GM21526 (cell line): Measurements from ENCODE around the gene FOXD4L6.
"Not testable (repeated sequence)": the region's sequence is repeated elsewhere in the genome, so short reads cannot be mapped to it uniquely, and the experiment has no call there.

Source experiments
- ATAC-seq: cut with Tn5 transposase; IDR thresholded peaks from one replicate; pipeline ENCODE4 v1.9.1; 2021; ENCODE audit warnings: moderate library complexity; ENCODE audit not compliant: unreplicated experiment, low FRiP score

Gene FOXD4L6

DNA sequence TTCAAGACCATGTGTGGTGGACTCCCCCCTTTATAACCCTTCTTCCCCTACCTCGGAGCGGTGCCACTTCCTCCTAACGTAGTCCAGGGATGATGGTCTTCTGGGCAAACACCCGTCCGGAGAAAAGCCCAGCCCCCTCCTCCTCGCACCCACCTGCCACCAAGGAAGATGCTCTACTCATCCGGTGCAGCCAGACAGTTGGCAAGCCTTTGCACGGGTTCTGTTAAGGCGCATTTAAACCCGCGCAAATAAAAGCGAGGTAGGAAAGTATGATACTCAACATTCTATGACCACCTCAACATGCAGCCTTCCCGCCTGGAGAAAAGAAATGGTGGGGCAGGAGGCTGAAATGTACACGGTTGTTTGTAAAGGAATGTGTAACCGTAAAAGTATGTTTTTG lies at the start of gene FOXD4L6:
FOXD4L6 (minus strand) TSS at position 101 of the 400 bp plus-strand sequence. CDS start 298 bp downstream, outside the sequence.
- not testable (repeated sequence) for ATAC-seq

- not testable (repeated sequence) for ATAC-seq
These were observed 46.5 kb upstream of the FOXD4L6 start for GRCh38 chr9:41174994-41175393.

DNA sequence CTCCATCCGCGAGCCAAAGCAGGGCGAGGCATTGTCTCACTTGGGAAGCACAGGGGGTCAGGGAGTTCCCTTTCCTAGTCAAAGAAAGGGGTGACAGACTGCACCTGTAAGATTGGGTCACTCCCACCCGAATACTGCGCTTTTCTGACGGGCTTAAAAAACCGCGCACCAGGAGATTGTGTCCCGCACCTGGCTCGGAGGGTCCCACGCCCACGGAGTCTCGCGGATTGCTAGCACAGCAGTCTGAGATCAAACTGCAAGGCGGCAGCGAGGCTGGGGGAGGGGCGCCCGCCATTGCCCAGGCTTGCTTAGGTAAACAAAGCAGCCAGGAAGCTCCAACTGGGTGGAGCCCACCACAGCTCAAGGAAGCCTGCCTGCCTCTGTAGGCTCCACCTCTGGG lies 21.6 kb upstream of the FOXD4L6 start:
- not testable (repeated sequence) for ATAC-seq

GRCh38 chr9:41141878-41142277 lies 13.4 kb upstream of the FOXD4L6 start:
- ATAC-seq, result not testable (repeated sequence)

DNA sequence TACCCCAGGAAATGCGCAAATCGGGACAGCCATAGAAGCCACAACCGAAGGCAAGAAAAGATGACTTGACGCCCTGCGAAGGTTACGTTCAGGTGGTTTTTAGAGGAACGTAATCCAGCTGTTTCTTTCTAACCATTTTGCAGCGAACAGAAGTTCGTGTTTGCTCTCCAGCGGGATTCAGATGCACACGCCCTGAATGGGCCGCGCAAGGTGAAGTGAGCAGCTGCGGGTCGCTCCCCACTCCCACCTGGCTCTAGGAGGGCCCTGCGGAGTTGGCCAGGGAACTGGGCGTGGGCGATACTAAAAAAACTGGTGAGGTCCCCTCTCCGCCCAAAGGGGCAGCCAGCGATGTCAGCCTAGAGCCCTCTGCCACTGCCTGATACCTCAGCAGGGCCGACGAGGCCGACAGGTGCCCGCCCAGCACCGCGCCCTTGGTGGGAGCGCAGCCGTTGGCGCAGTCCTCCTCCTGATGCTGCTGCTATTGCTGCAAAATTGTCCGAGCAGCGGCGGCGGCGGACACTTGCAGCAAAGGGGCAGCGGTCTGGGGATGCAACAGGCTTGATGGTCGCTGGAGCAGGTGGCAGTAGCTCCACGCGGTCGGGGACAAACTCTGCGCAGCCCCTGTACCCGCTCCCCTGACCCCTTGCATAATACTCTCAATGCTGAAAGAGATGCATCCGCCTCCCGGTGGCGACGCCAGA lies 1.6 kb downstream of the FOXD4L6 start:
- not testable (repeated sequence) for ATAC-seq

GRCh38 chr9:41125936-41126335 lies 2.5 kb downstream of the FOXD4L6 start:
- ATAC-seq, result not testable (repeated sequence)

- not testable (repeated sequence) for ATAC-seq
These were observed 3.3 kb downstream of the FOXD4L6 start for GRCh38 chr9:41125109-41125658.

DNA sequence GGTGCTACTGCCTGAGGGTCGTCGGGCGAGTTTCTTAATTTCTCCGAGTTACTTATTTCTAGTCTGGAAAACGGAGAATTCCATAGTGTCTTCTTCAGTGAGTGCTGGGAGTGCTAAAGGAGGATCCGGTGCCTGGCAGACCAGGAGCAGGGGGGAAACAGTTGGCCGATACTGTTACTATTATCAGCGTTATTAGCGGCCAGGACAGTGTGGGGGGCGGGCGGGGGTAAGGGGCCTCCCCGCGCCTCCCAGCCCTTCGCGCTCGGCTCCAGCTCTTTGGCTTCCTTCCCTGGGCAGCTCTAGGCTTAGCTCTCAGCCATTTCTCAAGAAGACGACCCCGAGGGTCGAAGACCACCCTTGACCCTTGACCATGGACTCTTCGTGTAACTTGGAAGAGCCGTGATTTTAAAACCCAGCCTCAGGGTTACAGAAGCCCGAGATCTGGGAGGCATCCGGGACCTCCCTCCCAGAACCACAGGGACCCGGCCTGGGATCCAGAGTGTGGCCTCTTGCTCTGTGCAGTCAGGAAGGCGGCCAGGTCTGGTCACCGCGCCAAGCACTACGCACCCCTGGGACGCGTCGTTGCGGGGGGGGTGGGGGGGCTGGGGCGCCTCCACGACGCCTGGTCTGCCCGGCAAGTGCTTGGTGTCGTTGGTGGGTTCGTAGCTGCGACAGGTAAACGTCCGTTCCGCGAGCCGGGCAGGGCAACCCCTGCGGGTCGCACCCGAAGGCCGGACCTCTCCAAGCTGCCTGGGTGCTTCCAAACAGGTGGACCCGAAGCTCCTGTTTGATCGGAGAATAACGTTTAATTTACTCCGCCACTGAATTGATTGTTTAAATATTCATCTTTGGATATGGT lies 4.0 kb downstream of the FOXD4L6 start:
- ATAC-seq, result not testable (repeated sequence)

GRCh38 chr9:41123812-41124211 lies 4.7 kb downstream of the FOXD4L6 start:
- not testable (repeated sequence) for ATAC-seq

- not testable (repeated sequence) for ATAC-seq
These were observed 5.1 kb downstream of the FOXD4L6 start for GRCh38 chr9:41123396-41123795.

DNA sequence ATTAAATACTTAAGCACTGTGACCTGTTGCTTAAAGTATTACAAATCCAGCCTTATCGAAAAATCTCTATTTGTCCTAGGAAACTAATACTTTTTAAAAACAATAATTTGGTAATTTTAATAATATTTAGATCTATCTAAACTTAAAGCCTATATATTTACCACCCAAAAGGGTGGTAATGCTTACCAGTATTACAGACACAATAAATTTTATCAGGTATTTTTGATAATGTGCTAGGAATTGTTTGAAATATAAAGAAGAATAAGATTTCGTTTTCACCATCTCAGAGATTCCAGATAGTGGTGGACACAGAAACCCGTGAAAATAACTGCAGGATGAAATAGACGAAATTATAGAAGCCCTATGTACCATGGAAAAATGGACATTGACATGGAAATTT lies 7.8 kb downstream of the FOXD4L6 start:
- not testable (repeated sequence) for ATAC-seq

DNA sequence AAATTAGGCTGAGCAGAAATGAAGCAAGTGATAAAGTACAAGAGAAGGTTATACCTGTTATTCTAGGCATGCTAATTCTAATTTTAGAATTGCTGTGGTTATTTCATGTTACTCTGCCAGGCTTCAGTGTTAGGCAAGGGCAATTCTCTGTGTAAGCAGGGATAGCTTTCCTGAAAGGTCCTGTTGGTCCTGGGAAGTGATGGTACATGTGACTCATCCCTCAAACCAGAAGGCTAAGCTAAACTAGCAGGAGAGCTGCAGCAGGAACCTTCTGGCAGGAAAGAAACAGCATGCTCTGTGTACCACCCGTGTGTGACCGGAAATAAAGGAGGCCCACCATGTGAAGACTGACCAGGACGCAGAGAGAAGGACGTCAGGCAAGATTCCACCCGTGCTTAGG lies 8.8 kb downstream of the FOXD4L6 start:
- ATAC-seq, result not testable (repeated sequence)

DNA sequence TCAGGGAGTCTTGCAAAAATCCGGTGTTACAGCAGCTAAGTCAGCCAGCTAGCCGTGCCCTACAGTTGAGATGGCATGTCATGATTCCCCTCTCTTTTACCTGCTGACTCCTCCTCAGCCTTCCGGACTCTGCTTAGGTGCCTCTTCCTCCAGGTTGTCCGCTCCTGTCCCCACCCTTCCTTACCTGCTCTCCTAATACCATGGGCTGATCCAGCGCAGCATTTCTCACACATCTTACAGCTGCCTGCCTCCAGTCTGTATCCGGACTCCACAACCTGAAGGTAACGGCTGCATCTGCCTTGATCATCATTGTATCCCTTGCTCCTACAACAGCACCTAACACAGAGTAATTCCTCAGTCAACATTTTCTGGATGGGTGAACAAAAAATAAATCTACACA lies 9.2 kb downstream of the FOXD4L6 start:
- not testable (repeated sequence) for ATAC-seq

DNA sequence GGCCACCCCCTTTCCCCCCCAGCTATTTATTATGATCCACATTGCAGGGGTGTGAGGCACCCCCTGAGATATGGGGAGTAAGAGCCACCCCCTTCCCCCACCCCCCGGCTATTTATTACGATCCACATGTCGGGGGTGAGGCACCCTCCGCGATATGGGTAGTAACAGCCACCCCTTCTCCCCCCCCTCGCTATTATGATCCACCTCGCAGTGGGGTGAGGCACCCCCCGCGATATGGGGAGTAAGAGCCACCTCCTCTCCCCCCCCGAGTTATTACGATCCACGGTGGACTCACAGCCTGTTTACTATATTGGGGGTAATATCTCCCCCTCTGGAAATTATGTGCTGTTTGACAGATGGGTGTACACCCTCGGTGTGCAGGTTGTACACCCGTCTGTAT lies 15.1 kb downstream of the FOXD4L6 start:
- not testable (repeated sequence) for ATAC-seq

GRCh38 chr9:41111414-41111813 lies 17.1 kb downstream of the FOXD4L6 start:
- ATAC-seq, result not testable (repeated sequence)

DNA sequence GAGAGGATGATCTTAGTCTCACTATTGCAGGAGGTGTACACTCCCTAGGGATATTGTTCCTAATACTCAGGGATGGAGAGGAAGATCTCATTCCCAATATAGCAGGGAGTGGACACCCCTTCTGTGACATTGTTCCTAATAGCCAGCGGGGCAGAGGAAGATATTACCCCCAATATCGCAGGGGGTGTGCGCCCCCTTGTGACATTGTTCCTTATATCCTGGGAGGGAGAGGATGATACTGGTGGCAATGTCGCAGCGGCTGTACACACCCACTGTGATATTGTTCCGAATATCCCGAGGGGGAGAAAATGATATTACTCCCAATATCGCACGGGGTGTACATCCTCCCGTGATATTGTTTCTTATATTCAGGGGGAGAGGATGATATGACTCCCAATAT lies 17.6 kb downstream of the FOXD4L6 start:
- ATAC-seq, result not testable (repeated sequence)

DNA sequence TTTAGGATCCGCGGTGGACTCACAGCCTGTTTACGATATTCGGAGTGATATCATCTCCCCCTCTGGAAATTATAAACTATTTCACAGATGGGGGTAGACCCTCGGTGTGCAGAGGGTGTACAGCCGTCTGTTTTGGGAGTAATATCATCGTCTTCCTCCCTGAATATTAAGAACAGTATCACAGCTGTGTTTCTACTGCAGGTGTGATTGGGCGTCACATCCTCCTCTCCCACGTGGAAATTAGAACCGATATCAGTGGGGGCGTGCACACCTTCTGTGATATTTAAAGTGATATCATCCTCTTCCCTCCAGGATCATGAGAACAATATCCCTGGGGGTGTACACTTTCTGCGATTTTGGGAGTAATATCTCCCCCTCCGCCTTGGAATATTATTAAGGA lies 19.2 kb downstream of the FOXD4L6 start:
- ATAC-seq, result not testable (repeated sequence)

DNA sequence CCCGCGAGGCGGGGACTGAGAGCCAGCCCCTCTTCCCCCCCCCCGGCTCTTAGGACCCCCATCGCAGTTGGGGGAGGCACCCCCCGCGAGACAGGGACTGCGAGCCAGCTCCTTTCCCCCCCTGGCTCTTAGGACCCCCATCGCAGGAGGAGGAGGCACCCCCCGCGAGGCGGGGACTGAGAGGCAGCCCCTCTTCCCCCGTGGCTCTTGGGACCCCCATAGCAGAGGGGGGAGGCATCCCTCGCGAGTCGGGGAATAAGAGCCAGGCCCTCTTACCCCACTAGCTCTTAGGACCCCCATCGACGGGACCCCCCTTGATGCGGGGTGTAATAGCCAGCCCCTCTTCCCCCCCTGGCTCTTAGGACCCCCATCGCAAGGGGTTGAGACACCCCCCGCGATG lies 19.7 kb downstream of the FOXD4L6 start:
- ATAC-seq, result not testable (repeated sequence)

- not testable (repeated sequence) for ATAC-seq
These were observed 21.9 kb downstream of the FOXD4L6 start for GRCh38 chr9:41106472-41107116.

DNA sequence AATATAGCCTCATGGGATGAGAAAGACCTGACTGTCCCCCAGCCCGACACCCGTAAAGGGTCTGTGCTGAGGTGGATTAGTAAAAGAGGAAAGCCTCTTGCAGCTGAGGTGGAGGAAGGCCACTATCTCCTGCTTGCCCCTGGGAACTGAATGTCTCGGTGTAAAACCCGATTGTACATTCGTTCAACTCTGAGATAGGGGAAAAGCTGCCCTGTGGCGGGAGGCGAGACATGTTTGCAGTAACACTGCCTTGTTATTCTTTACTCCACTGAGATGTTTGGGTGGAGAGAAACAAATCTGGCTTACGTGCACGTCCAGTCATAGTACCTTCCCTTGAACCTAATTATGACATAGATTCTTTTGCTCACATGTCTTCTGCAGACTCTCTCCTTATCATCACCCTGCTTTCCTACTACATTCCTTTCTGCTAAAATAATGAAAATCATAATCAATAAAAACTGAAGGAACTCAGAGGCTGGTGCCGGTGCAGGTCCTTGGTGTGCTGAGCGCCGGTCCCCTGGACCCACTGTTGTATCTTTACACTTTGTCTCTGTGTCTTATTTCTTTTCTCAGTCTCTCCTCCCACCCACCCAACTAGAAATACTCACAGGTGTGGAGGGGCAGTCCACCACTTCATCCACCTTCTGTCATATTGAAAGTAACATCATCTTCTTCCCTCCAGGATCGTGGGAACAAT lies 22.8 kb downstream of the FOXD4L6 start:
- ATAC-seq, result not testable (repeated sequence)
